ENCODE results near the gene LUM. TPM values are rescaled to one million over a fixed set of nuclear protein-coding genes. Genes with fewer than 3 reads are reported as not detected.

LUM gene
- total RNA-seq, 1 experiment from 2014 or later = not detected

GRCh38 chr12:91109581-91110310 lies 1.5 kb downstream of the LUM start:
- no peak overlapping the region for H3K23ac ChIP-seq (ENCODE audit: insufficient read length, low read depth, low read length)
- Mint-ChIP-seq H3K4me1 (peaks cover 2 to 5% of the 10 kb centered on the region in 2 experiments), H3K36me3 (ENCODE audit: insufficient read depth in 1 of 3, low read depth in 3 of 3) (no peaks in the 10 kb centered on the region), H3K9me3 (no peaks in the 10 kb centered on the region; a peak in 1 of 5 replicates), H3K27me3 (ENCODE audit: low read depth) (peaks cover 2% of the 10 kb centered on the region; the same call in 1 of the 2 replicates), H3K4me3 (no peak overlapping the region), H3K27ac (no peak overlapping the region)
- H3K18ac ChIP-seq (ENCODE audit: insufficient read length, low read depth, low read length) = no peak overlapping the region
- no peaks in the 10 kb centered on the region for H3K79me1 ChIP-seq (ENCODE audit: insufficient read depth, low read depth, low read length, poor library complexity, severe bottlenecking)
- no peak overlapping the region for H3K56ac ChIP-seq (ENCODE audit: insufficient read length, low read depth, low read length)
- H2BK20ac ChIP-seq (ENCODE audit: low read depth, low read length, poor library complexity, severe bottlenecking) = no peak overlapping the region
- no peaks in the 10 kb centered on the region for H3K4me1 ChIP-seq (ENCODE audit: insufficient read depth, low read length)
- no peak overlapping the region for H3K4me2 ChIP-seq (ENCODE audit: insufficient read depth, insufficient read length, low read length)
- no peaks in the 10 kb centered on the region for H3K27me3 ChIP-seq (ENCODE audit: insufficient read depth, low read length)
- H2BK12ac ChIP-seq (ENCODE audit: insufficient read length, low read depth, low read length) = no peak overlapping the region
- H2BK5ac ChIP-seq (ENCODE audit: insufficient read length, low read length) = no peak overlapping the region
- H3K9me3 ChIP-seq (ENCODE audit: control insufficient read depth, low read depth, low read length) = no peaks in the 10 kb centered on the region
- H3K79me2 ChIP-seq (ENCODE audit: insufficient read depth, low read length) = no peaks in the 10 kb centered on the region
- H2AFZ ChIP-seq (ENCODE audit: low read length) = no peak overlapping the region
- no peak overlapping the region for H4K5ac ChIP-seq (ENCODE audit: insufficient read length, low read depth, low read length)
- H3K9ac ChIP-seq (ENCODE audit: extremely low read depth, insufficient read length, low read length) = no peak overlapping the region
- WGBS (ENCODE audit: extremely low coverage, insufficient read length, low lambda C conversion rate) = no CpG with 5 or more reads among the region's 2 CpGs
- no peak overlapping the region for H3K14ac ChIP-seq (ENCODE audit: insufficient read depth, low read length)
- H4K91ac ChIP-seq (ENCODE audit: insufficient read length, low read depth, low read length) = no peak overlapping the region
- TF ChIP-seq CTCF (conservative IDR thresholded peaks at IDR 0.05) = no peak
- H4K20me1 ChIP-seq (ENCODE audit: control insufficient read depth, insufficient read depth, insufficient read length) = no peaks in the 10 kb centered on the region
- H2BK15ac ChIP-seq (ENCODE audit: low read depth, low read length) = no peak overlapping the region
- no peak overlapping the region for H2AK5ac ChIP-seq (ENCODE audit: insufficient read length, low read length)
- no peak overlapping the region for H3K4ac ChIP-seq (ENCODE audit: low read depth, low read length)
- H2BK120ac ChIP-seq (ENCODE audit: low read depth, low read length, poor library complexity, severe bottlenecking) = no peak overlapping the region
- no peak overlapping the region for H4K8ac ChIP-seq (replicated peaks; ENCODE audit: insufficient read length, low read depth, low read length)
- no peak for DNase-seq
- no peaks in the 10 kb centered on the region for H3K23me2 ChIP-seq (ENCODE audit: insufficient read length, low read depth, low read length, poor library complexity, severe bottlenecking)
- H3T11ph ChIP-seq (ENCODE audit: low read length) = no peak overlapping the region
- no peak overlapping the region for H3K27ac ChIP-seq (ENCODE audit: insufficient read length, low read depth, low read length)

Measured in H9 (cell line).